GM13977 (cell line): Measurements from ENCODE around the gene ENAH.

Source experiments
- DNase-seq: peaks from one replicate; pipeline ENCODE4 v3.0.0; 2012; ENCODE audit warnings: low spot score
- in situ Hi-C: fragments of 300-500 bp; cut with MboI; formaldehyde crosslinking; loops from one replicate; pipeline ENCODE4 v1.12.0; 2022; ENCODE audit warnings: low sequenced_read_pairs, low pct_unique_long_range_greater_than_20kb, mixed read lengths, inconsistent platforms; ENCODE audit not compliant: unreplicated experiment
- TF ChIP-seq, protein P1 (sequence below): IDR thresholded peaks from 2 replicates; pipeline ENCODE4 v1.5.1; 2012; ENCODE audit warnings: mild to moderate bottlenecking, control low read depth; ENCODE audit not compliant: insufficient read depth; ENCODE audit errors: extremely low read depth, missing control alignments

Gene ENAH

DNA sequence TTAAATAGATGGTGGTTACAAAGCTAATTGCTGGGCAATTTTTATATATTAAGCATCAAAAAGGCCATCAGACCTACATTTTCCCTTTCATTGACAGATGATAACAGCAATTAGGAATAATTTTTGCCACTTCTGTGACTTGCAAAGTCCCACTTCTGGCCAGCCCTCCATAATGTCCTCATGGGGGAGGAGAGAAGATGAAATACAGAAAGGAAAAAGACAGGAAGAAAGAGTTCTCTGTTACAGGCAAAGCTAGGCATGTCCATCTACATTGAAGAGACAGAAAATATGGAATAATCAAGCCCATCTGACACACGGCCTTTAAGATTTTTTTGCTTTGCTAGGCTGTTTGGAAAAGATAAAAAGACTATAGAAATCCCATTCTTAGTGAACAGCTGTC lies 108.0 kb downstream of the ENAH start:
- TF ChIP-seq, protein P1, sequence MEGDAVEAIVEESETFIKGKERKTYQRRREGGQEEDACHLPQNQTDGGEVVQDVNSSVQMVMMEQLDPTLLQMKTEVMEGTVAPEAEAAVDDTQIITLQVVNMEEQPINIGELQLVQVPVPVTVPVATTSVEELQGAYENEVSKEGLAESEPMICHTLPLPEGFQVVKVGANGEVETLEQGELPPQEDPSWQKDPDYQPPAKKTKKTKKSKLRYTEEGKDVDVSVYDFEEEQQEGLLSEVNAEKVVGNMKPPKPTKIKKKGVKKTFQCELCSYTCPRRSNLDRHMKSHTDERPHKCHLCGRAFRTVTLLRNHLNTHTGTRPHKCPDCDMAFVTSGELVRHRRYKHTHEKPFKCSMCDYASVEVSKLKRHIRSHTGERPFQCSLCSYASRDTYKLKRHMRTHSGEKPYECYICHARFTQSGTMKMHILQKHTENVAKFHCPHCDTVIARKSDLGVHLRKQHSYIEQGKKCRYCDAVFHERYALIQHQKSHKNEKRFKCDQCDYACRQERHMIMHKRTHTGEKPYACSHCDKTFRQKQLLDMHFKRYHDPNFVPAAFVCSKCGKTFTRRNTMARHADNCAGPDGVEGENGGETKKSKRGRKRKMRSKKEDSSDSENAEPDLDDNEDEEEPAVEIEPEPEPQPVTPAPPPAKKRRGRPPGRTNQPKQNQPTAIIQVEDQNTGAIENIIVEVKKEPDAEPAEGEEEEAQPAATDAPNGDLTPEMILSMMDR, result no peak
- in situ Hi-C loops, result no loop called here
- DNase-seq, result no peak

DNA sequence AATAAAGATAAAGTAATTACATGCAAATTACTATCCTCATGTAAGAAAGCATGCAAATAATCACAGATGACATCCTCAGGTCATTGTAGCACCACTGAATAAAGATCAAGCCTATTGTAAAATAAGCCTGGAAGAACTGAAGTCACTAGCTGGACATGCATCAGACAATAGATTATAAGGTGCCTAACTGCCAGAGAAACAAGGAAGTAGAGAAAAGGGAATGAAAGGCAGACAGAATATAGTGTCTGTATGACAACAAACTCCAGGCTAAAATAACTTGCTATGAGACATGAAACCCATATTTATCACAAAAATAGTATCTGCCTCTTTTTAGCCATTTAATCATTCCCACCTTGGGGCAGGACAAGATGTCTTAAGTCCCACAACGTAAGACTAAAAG lies 108.7 kb downstream of the ENAH start:
- in situ Hi-C loops, result no loop called here
- DNase-seq, result no peak
- TF ChIP-seq, protein P1, result no peak

DNA sequence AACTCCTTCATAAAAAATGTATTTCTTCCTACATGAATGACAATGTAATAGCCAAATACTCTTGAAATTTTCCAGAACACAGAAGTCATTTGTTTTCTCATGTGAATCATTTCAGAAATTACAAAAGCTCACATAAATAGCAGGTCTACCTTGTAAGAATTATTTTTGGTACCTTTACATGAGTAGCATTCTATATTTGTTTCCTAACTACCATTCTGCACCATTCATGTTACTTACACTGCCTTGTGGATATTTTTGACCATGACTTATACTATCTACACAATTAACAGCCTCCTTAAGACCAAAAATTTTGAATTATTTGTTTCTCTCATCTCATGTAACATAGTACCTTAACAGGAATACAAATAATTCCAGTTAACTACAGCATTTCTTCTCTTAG lies 109.6 kb downstream of the ENAH start:
- TF ChIP-seq, protein P1, result no peak
- no peak for DNase-seq
- in situ Hi-C loops, result no loop called here

DNA sequence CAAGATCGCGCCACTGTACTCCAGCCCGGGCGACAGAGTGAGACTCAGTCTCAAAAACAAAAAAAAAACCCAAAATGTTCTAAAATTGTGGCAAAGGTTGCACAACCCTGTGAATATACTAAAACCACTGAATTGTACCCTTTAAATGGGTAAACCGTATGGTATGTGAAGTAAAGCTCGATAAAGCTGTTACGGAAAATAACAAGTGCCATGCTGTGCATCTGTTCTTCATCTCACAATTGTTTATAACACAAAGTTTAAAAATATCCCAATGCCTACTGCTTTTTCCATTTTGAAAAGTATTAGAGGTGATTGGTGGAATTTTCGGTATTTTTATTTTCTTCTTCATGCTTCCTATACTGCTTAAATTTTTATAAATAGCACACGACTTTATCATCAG lies 111.5 kb downstream of the ENAH start:
- in situ Hi-C loops, result no loop called here
- TF ChIP-seq, protein P1, result no peak
- no peak for DNase-seq

DNA sequence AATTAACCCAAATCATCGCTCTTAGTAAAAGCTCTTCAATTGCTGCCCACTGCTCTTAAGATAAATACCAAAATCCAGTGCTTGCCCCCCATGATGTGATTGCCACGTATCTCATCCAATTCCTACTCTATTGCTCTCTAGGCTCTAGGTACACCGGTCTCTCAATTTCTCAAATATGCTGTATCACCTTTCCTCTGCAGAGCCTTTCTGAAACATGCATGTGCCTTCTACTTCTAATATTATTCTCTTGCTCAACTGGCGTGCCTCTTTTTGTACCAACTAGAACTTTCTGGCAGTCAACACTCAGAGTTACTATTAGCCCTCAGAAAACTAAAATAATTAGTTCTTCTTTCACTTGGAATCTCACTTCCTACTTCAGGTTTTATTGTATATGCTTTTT lies 113.3 kb downstream of the ENAH start:
- DNase-seq, result no peak
- TF ChIP-seq, protein P1, result no peak
- in situ Hi-C loops, result no loop called here

DNA sequence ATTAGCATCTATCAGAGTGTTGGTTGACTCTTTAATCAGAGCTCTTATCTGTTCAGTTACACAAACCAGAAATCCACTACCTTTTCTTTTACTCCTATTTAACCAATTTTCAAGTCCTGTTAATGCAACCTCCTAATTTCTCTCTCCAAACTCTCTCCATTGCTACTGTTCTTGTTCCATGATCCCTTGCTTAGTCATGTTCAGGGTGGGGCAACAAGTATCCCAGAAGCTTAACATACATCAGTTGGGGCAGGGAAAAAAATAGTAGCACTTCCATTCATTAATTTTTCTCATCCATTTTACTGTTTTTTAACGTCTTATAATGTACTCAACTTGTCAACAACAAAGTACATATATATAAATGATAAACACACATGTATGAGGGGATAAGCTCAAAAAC lies 113.9 kb downstream of the ENAH start:
- in situ Hi-C loops, result no loop called here
- DNase-seq, result no peak
- TF ChIP-seq, protein P1, result no peak
